ENCODE data around the gene API5. TPM values are rescaled to one million over a fixed set of nuclear protein-coding genes. Genes with fewer than 3 reads are reported as not detected.

Gene API5
- total and polyA plus RNA-seq, 2 experiments from 2014 or later, result 36.1 to 144 TPM

DNA sequence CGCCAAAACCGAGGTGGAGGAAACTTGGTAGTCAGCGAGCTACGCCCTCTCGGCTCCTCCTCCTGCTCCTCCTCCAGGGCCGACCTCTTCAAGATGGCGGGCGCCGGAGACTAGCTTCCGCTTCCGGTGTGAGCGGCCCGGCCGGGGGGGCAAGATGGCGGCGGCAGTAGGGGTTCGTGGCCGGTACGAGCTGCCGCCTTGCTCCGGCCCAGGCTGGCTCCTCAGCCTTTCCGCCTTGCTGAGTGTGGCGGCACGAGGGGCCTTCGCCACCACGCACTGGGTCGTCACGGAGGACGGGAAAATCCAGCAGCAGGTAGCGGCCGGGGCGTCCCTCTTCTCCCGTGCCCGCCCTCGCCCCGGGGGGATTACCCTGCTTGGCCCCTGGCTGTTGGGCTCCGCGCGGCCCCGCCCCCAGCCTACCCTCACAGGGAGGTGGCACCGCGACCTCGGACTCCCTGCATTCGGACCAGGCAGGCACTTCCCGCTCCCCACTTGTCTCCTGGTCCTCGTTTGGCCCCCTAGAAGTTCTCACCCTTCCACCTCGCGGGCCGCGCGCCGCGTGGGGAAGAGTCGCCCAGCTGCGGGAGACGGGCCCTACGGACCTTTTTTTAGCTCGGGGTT lies 47.1 kb downstream of the API5 start, which contains the start of gene TTC17:
Gene TTC17 (plus strand): TSS at position 120 of the 621 bp plus-strand sequence. CDS start 35 bp downstream, at position 155.
- H3K9me3 Mint-ChIP-seq, result no peaks in the 10 kb centered on the region
- Histone ChIP-seq H3K79me2 (replicated peaks; ENCODE audit: insufficient read depth) (peaks cover 49% of the 10 kb centered on the region), H3K9me2 (ENCODE audit: insufficient read depth) (no peaks in the 10 kb centered on the region), H3K4me1 (ENCODE audit: insufficient read depth) (peaks cover 18% of the 10 kb centered on the region), H3K4me3 (peak within 1 kb of the TSS; percentile 95), H2AFZ (peak within 1 kb of the TSS; percentile 86), H3K36me3 (ENCODE audit: insufficient read depth) (no peaks in the 10 kb centered on the region), H4K20me1 (replicated peaks; ENCODE audit: insufficient read depth) (no peaks in the 10 kb centered on the region; the same call in 1 of the 2 replicates), H3F3A (replicated peaks; ENCODE audit: low read depth) (no peaks in the 10 kb centered on the region), H3K27ac (ENCODE audit: low read depth) (peak within 1 kb of the TSS; percentile 93), H3K4me2 (peak within 1 kb of the TSS; percentile 93), H3K27me3 (ENCODE audit: insufficient read depth) (no peaks in the 10 kb centered on the region)
- ATAC-seq (peak; percentile 96), DNase-seq (ENCODE audit: low spot score) (peak; percentile 98)
- peak within 1 kb of the TSS; percentile 95 for H3K4me3 Mint-ChIP-seq
- peaks cover 9% of the 10 kb centered on the region for H3K27me3 Mint-ChIP-seq (ENCODE audit: insufficient read depth, low read depth, poor library complexity)
- peak within 1 kb of the TSS; percentile 94 for H3K27ac Mint-ChIP-seq
- peaks cover 6% of the 10 kb centered on the region; the same call in 2 of the 3 replicates for H3K36me3 Mint-ChIP-seq (ENCODE audit: low read depth)
- peaks cover 20% of the 10 kb centered on the region for H3K4me1 Mint-ChIP-seq
- TF ChIP-seq EZH2phosphoT487 (IDR thresholded peaks at IDR 0.05; ENCODE audit: unreplicated experiment), result no peak
- TF ChIP-seq ETS1 (IDR thresholded peaks at IDR 0.05), result peak; percentile 58; the same call in 1 of the 2 replicates
- no peak for TF ChIP-seq NANOG (IDR thresholded peaks at IDR 0.05; ENCODE audit: borderline replicate concordance)
- no peak for TF ChIP-seq ZNF331 (CRISPR knock-in tag; IDR thresholded peaks at IDR 0.05; ENCODE audit: low read depth)
- no peak for TF ChIP-seq EZH2 (IDR thresholded peaks at IDR 0.05; ENCODE audit: low read depth, unreplicated experiment)
- no peak for TF ChIP-seq JUNB (IDR thresholded peaks at IDR 0.05; ENCODE audit: unreplicated experiment)
- TF ChIP-seq, protein P1, sequence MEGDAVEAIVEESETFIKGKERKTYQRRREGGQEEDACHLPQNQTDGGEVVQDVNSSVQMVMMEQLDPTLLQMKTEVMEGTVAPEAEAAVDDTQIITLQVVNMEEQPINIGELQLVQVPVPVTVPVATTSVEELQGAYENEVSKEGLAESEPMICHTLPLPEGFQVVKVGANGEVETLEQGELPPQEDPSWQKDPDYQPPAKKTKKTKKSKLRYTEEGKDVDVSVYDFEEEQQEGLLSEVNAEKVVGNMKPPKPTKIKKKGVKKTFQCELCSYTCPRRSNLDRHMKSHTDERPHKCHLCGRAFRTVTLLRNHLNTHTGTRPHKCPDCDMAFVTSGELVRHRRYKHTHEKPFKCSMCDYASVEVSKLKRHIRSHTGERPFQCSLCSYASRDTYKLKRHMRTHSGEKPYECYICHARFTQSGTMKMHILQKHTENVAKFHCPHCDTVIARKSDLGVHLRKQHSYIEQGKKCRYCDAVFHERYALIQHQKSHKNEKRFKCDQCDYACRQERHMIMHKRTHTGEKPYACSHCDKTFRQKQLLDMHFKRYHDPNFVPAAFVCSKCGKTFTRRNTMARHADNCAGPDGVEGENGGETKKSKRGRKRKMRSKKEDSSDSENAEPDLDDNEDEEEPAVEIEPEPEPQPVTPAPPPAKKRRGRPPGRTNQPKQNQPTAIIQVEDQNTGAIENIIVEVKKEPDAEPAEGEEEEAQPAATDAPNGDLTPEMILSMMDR (conservative IDR thresholded peaks at IDR 0.05; ENCODE audit: low read depth in 2 of 2), result no peak
- peak; percentile 86 for TF ChIP-seq POLR2AphosphoS5 (IDR thresholded peaks at IDR 0.05; ENCODE audit: low read depth)
- no peak for TF ChIP-seq STAT1 (IDR thresholded peaks at IDR 0.05; ENCODE audit: unreplicated experiment)
- no peak for TF ChIP-seq ZNF114 (CRISPR knock-in tag; IDR thresholded peaks at IDR 0.05)
- TF ChIP-seq CREB1 (CRISPR knock-in tag; IDR thresholded peaks at IDR 0.05; ENCODE audit: low read depth), result no peak
- no peak for TF ChIP-seq ZNF462 (CRISPR knock-in tag; IDR thresholded peaks at IDR 0.05)
- TF ChIP-seq REST (IDR thresholded peaks at IDR 0.05; ENCODE audit: unreplicated experiment), result no peak
